ENCODE measurements around the gene LRRC39. TPM values are rescaled to one million over a fixed set of nuclear protein-coding genes. Genes with fewer than 3 reads are reported as not detected.

Gene LRRC39
- total and polyA plus RNA-seq, 11 donors = 16.1 to 203 (median 123) TPM

DNA sequence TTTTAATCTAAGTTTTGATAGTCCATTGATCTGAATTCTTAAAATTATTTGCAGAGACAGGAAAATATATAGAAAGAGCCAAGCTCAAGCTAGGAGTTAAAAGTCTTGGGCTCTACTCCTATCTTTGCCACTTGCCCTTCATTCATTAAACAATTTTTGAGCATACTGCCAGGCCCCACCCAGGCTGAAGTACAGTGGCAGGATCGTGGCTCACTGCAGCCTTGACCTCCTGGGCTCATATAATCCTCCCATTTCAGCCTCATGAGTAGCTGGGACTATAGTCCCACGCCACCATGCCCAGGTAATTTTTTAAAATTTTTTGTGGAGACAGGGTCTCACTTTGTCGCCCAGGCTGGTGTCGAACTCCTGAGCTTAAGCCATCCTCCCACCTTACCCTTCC lies 36.9 kb downstream of the LRRC39 start:
- ATAC-seq (no peak), DNase-seq (no peak)
- Histone ChIP-seq H3K9me3 (no peaks in the 10 kb centered on the region), H3K27me3 (no peaks in the 10 kb centered on the region), H3K4me3 (no peak overlapping the region), H3K4me1 (peaks cover 0 to 7% (median 0%) of the 10 kb centered on the region in 12 donors), H3K36me3 (peaks cover 0 to 98% (median 94%) of the 10 kb centered on the region in 9 donors), H3K27ac (no peak overlapping the region)
- TF ChIP-seq POLR2A (IDR thresholded peaks at IDR 0.05) (no peak), CTCF (IDR thresholded peaks at IDR 0.05) (no peak)
- 86 to 93% (median 88%) methylated on average over 4 of the region's 4 CpGs for WGBS, 4 donors
- intact Hi-C loops (cut with DNase I) = loop anchor here in 5 of 10 donors (10.0 kb wide), 6 partner anchors 124 to 266 kb away; partner anchors contain the start of gene RTCA (in 1 of the 5)

- ATAC-seq (no peak), DNase-seq (no peak)
- WGBS, 4 donors = 92 to 98% (median 98%) methylated on average over 2 of the region's 2 CpGs
- Histone ChIP-seq H3K27me3 (no peaks in the 10 kb centered on the region), H3K9me3 (no peaks in the 10 kb centered on the region), H3K36me3 (peaks cover 0 to 67% (median 60%) of the 10 kb centered on the region in 9 donors), H3K4me3 (no peak overlapping the region), H3K27ac (no peak overlapping the region), H3K4me1 (peaks cover 0 to 19% (median 15%) of the 10 kb centered on the region in 12 donors)
- TF ChIP-seq CTCF (IDR thresholded peaks at IDR 0.05) (no peak), POLR2A (IDR thresholded peaks at IDR 0.05) (no peak)
- intact Hi-C loops (cut with DNase I) = loop anchor here in 6 of 10 donors (10.0 kb wide), 8 partner anchors 103 to 757 kb away; partner anchors contain the start of genes DBT (in 1 of the 6), EXTL2 (in 1 of the 6), SLC30A7 (in 1 of the 6) and SLC35A3 (in 1 of the 6)
Measured at GRCh38 chr1:100137602-100138001, 40.5 kb downstream of the LRRC39 start.

GRCh38 chr1:100134872-100135271 lies 43.2 kb downstream of the LRRC39 start:
- intact Hi-C loops (cut with DNase I) = loop anchor here in 7 of 10 donors (5.0 to 10.0 kb wide), 14 partner anchors 98 to 762 kb away; partner anchors contain the start of genes SLC30A7 (in 3 of the 7), CDC14A (in 2 of the 7), DBT (in 2 of the 7) and EXTL2 (in 1 of the 7)
- Histone ChIP-seq H3K36me3 (peaks cover 0 to 39% (median 32%) of the 10 kb centered on the region in 9 donors), H3K4me3 (no peak overlapping the region), H3K9me3 (no peaks in the 10 kb centered on the region), H3K4me1 (peaks cover 0 to 32% (median 19%) of the 10 kb centered on the region in 12 donors), H3K27ac (no peak overlapping the region), H3K27me3 (no peaks in the 10 kb centered on the region)
- no peak for DNase-seq
- 58 to 76% (median 66%) methylated on average over 3 of the region's 3 CpGs for WGBS, 4 donors
- TF ChIP-seq CTCF (IDR thresholded peaks at IDR 0.05) = no peak
- no peak for ATAC-seq

- 0 to 1% (median 0%) methylated on average over 45 to 57 of the region's 57 CpGs for WGBS, 4 donors
- H3K27ac ChIP-seq = peak within 1 kb of the TSS in 11 of 12 donors; percentile 46 to 82 (median 66)
- intact Hi-C loops (cut with DNase I) = loop anchor here in 7 of 10 donors (1.0 to 10.0 kb wide), 18 partner anchors 94 to 764 kb away; partner anchors contain the start of genes CDC14A (in 3 of the 7), SLC30A7 (in 3 of the 7), DBT (in 2 of the 7) and RTCA (in 2 of the 7)
- ATAC-seq = peak; percentile 99
- peaks cover 0 to 32% (median 19%) of the 10 kb centered on the region in 12 donors for H3K4me1 ChIP-seq
- peak in 1 of 2 donors; percentile 30 for TF ChIP-seq POLR2A (IDR thresholded peaks at IDR 0.05)
- peak in 2 of 12 donors; percentile 9 to 13 for TF ChIP-seq CTCF (IDR thresholded peaks at IDR 0.05)
- H3K36me3 ChIP-seq = peaks cover 0 to 19% (median 12%) of the 10 kb centered on the region in 9 donors
- peak; percentile 96 to 98 (median 97) for DNase-seq
- peak within 1 kb of the TSS; percentile 56 to 88 (median 78) for H3K4me3 ChIP-seq
- no peaks in the 10 kb centered on the region for H3K9me3 ChIP-seq
- H3K27me3 ChIP-seq = no peaks in the 10 kb centered on the region
Measured at GRCh38 chr1:100132566-100133477, 45.2 kb downstream of the LRRC39 start, which contains the start of the genes SASS6 and TRMT13. Gene SASS6 (minus strand): TSS chr1:100132930. CDS start chr1:100132814, 116 bp downstream. Gene TRMT13 (plus strand): TSS chr1:100133163. CDS start chr1:100133169, 6 bp downstream.
